Neural progenitor cell (in vitro differentiated cells): Measurements from ENCODE around the gene PDAP1. TPM values are rescaled to one million over a fixed set of nuclear protein-coding genes. Genes with fewer than 3 reads are reported as not detected.

Experiments
- DNase-seq: peaks from one replicate; pipeline ENCODE4 v3.0.0-alpha.2; 2016; ENCODE audit warnings: low spot score
- H2AFZ ChIP-seq: fragments of 200-600 bp; sonication (generic); replicated peaks from 2 replicates; pipeline ENCODE4 v1.6.1; 2016; ENCODE audit warnings: antibody characterized with exemption
- H3F3A ChIP-seq: fragments of 200-600 bp; sonication (generic); 2 replicates; pipeline ENCODE4 v1.6.1; 2016; ENCODE audit warnings: antibody characterized with exemption, low read depth
- H3K27ac ChIP-seq: fragments of 200-600 bp; sonication (generic); 2 replicates; pipeline ENCODE4 v1.5.1; 2016; ENCODE audit warnings: mild to moderate bottlenecking
- H3K27me3 ChIP-seq: fragments of 200-600 bp; sonication (generic); 2 replicates; pipeline ENCODE4 v1.6.1; 2016; ENCODE audit warnings: mild to moderate bottlenecking, moderate library complexity
- H3K36me3 ChIP-seq: fragments of 200-600 bp; sonication (generic); 2 replicates; pipeline ENCODE4 v1.5.1; 2016
- H3K4me1 ChIP-seq: fragments of 200-600 bp; sonication (generic); 2 replicates; pipeline ENCODE4 v1.6.1; 2016; ENCODE audit warnings: mixed run types
- H3K4me2 ChIP-seq: fragments of 200-600 bp; sonication (generic); 2 replicates; pipeline ENCODE4 v1.6.1; 2016
- H3K4me3 ChIP-seq: fragments of 200-600 bp; sonication (generic); 2 replicates; pipeline ENCODE4 v1.5.1; 2016
- H3K79me2 ChIP-seq: fragments of 200-600 bp; sonication (generic); 2 replicates; pipeline ENCODE4 v1.6.1; 2016; ENCODE audit warnings: low read depth
- H3K9ac ChIP-seq: fragments of 200-600 bp; sonication (generic); 2 replicates; pipeline ENCODE4 v1.6.1; 2016
- H3K9me3 ChIP-seq: fragments of 200-600 bp; sonication (generic); 2 replicates; pipeline ENCODE4 v1.5.1; 2016; ENCODE audit warnings: low read depth
- H4K20me1 ChIP-seq: fragments of 200-600 bp; sonication (generic); 2 replicates; pipeline ENCODE4 v1.6.1; 2016; ENCODE audit warnings: low read depth
- H3K27ac Mint-ChIP-seq: 3 replicates; pipeline ENCODE4 v1.8.0; 2021; ENCODE audit warnings: mixed read lengths
- H3K27me3 Mint-ChIP-seq: 2 replicates; pipeline ENCODE4 v1.8.0; 2022; ENCODE audit warnings: low read depth, mild to moderate bottlenecking, inconsistent platforms, moderate library complexity, mixed read lengths; ENCODE audit not compliant: insufficient read depth
- H3K36me3 Mint-ChIP-seq: 3 replicates; pipeline ENCODE4 v1.8.0; 2021; ENCODE audit warnings: mixed read lengths
- H3K4me1 Mint-ChIP-seq: 3 replicates; pipeline ENCODE4 v1.8.0; 2021; ENCODE audit warnings: mixed read lengths
- H3K4me3 Mint-ChIP-seq: 3 replicates; pipeline ENCODE4 v1.8.0; 2021; ENCODE audit warnings: mild to moderate bottlenecking, moderate library complexity, mixed read lengths
- H3K9me3 Mint-ChIP-seq: 3 replicates; pipeline ENCODE4 v1.8.0; 2020; ENCODE audit warnings: mixed read lengths
- CTCF ChIP-seq: fragments of 200-600 bp; sonication (generic); IDR thresholded peaks from 2 replicates; pipeline ENCODE4 v1.5.1; 2017; ENCODE audit warnings: antibody characterized with exemption, mild to moderate bottlenecking
- EZH2 ChIP-seq: fragments of 200-600 bp; sonication (generic); IDR thresholded peaks from 2 replicates; pipeline ENCODE4 v1.6.1; 2017; ENCODE audit warnings: antibody characterized with exemption, mild to moderate bottlenecking, moderate library complexity
- EZH2phosphoT487 ChIP-seq: fragments of 200-600 bp; sonication (generic); IDR thresholded peaks from 2 replicates; pipeline ENCODE4 v1.6.1; 2017; ENCODE audit warnings: antibody characterized with exemption
- total RNA-seq: library from RNA; depleted of rRNA; stranded (reverse); fragments of >200 nt; gene quantifications from 2 replicates; pipeline ENCODE4 v1.2.3, GENCODE V29; 2015; ENCODE audit warnings: low replicate concordance

Gene PDAP1
- total RNA-seq, 1 donor from 2014 or later = 136 TPM

GRCh38 chr7:99420213-99420612 lies 11.8 kb upstream of the PDAP1 start:
- H3K4me1 ChIP-seq = no peaks in the 10 kb centered on the region
- H3K27me3 ChIP-seq = no peaks in the 10 kb centered on the region
- no peaks in the 10 kb centered on the region for H3K9me3 ChIP-seq
- no peaks in the 10 kb centered on the region for H3K79me2 ChIP-seq
- peaks cover 9% of the 10 kb centered on the region for H3F3A ChIP-seq
- Mint-ChIP-seq H3K9me3 (no peaks in the 10 kb centered on the region), H3K4me1 (no peaks in the 10 kb centered on the region), H3K36me3 (peaks cover 20% of the 10 kb centered on the region), H3K27ac (no peak overlapping the region), H3K27me3 (no peaks in the 10 kb centered on the region), H3K4me3 (no peak overlapping the region)
- no peak overlapping the region for H3K9ac ChIP-seq
- H3K4me2 ChIP-seq = no peak overlapping the region
- H3K27ac ChIP-seq = no peak overlapping the region
- DNase-seq = no peak
- no peak overlapping the region for H3K4me3 ChIP-seq
- peaks cover 16% of the 10 kb centered on the region for H4K20me1 ChIP-seq
- TF ChIP-seq EZH2phosphoT487 (no peak), EZH2 (no peak), CTCF (no peak)
- no peak overlapping the region for H2AFZ ChIP-seq
- peaks cover 2% of the 10 kb centered on the region for H3K36me3 ChIP-seq

- Mint-ChIP-seq H3K36me3 (peaks cover 27% of the 10 kb centered on the region), H3K4me3 (no peak overlapping the region), H3K27ac (no peak overlapping the region), H3K27me3 (no peaks in the 10 kb centered on the region), H3K4me1 (no peaks in the 10 kb centered on the region), H3K9me3 (no peaks in the 10 kb centered on the region)
- no peak overlapping the region for H3K4me2 ChIP-seq
- H2AFZ ChIP-seq = no peak overlapping the region
- TF ChIP-seq CTCF (no peak), EZH2phosphoT487 (no peak), EZH2 (no peak)
- H3K4me3 ChIP-seq = no peak overlapping the region
- peaks cover 16% of the 10 kb centered on the region for H4K20me1 ChIP-seq
- no peaks in the 10 kb centered on the region for H3K4me1 ChIP-seq
- peaks cover 9% of the 10 kb centered on the region for H3F3A ChIP-seq
- DNase-seq = no peak
- H3K9me3 ChIP-seq = peaks cover 3% of the 10 kb centered on the region
- H3K27me3 ChIP-seq = no peaks in the 10 kb centered on the region
- no peak overlapping the region for H3K27ac ChIP-seq
- H3K36me3 ChIP-seq = peaks cover 7% of the 10 kb centered on the region
- H3K9ac ChIP-seq = no peak overlapping the region
- no peaks in the 10 kb centered on the region for H3K79me2 ChIP-seq
Observed at GRCh38 chr7:99419323-99420021, 11.1 kb upstream of the PDAP1 start.

- H3K9ac ChIP-seq = no peak overlapping the region
- H3F3A ChIP-seq = peaks cover 9% of the 10 kb centered on the region
- H3K36me3 ChIP-seq = peaks cover 7% of the 10 kb centered on the region
- no peaks in the 10 kb centered on the region for H3K27me3 ChIP-seq
- H3K27ac ChIP-seq = no peak overlapping the region
- no peaks in the 10 kb centered on the region for H3K79me2 ChIP-seq
- Mint-ChIP-seq H3K9me3 (no peaks in the 10 kb centered on the region), H3K36me3 (peaks cover 30% of the 10 kb centered on the region), H3K27me3 (no peaks in the 10 kb centered on the region), H3K4me3 (no peak overlapping the region), H3K4me1 (no peaks in the 10 kb centered on the region), H3K27ac (no peak overlapping the region)
- H3K9me3 ChIP-seq = peaks cover 3% of the 10 kb centered on the region
- H2AFZ ChIP-seq = no peak overlapping the region
- H4K20me1 ChIP-seq = peaks cover 12% of the 10 kb centered on the region
- no peak overlapping the region for H3K4me2 ChIP-seq
- H3K4me3 ChIP-seq = no peak overlapping the region
- no peaks in the 10 kb centered on the region for H3K4me1 ChIP-seq
- DNase-seq = no peak
- TF ChIP-seq CTCF = no peak
- TF ChIP-seq EZH2phosphoT487 = no peak
- no peak for TF ChIP-seq EZH2
Observed at GRCh38 chr7:99418260-99418659, 9.9 kb upstream of the PDAP1 start.
